Immature natural killer cell (primary cell): ENCODE data around the gene YTHDC1. TPM values are rescaled to one million over a fixed set of nuclear protein-coding genes. Genes with fewer than 3 reads are reported as not detected.

Experiments
- DNase-seq, 3 donors: peaks; one replicate each; pipeline ENCODE4 v3.0.0; 2022; ENCODE audit warnings: mixed read lengths in 1 of 3
- H3K27ac Mint-ChIP-seq, 6 donors: one replicate each; pipeline ENCODE4 v1.8.0; 2020; ENCODE audit warnings: mixed read lengths in 6 of 6, mild to moderate bottlenecking in 5 of 6, inconsistent platforms in 4 of 6, moderate library complexity in 3 of 6
- H3K27me3 Mint-ChIP-seq, 3 donors: one replicate each; pipeline ENCODE4 v1.8.0; 2020 to 2021; ENCODE audit warnings: low read depth in 3 of 3, mild to moderate bottlenecking in 3 of 3, mixed read lengths in 3 of 3, moderate library complexity in 3 of 3, inconsistent platforms in 1 of 3
- H3K36me3 Mint-ChIP-seq, 3 donors: one replicate each; pipeline ENCODE4 v1.8.0; 2020; ENCODE audit warnings: mixed read lengths in 3 of 3, inconsistent platforms in 2 of 3, mild to moderate bottlenecking in 2 of 3
- H3K4me1 Mint-ChIP-seq, 2 donors: one replicate each; pipeline ENCODE4 v1.8.0; 2020; ENCODE audit warnings: inconsistent platforms in 2 of 2, mild to moderate bottlenecking in 2 of 2, mixed read lengths in 2 of 2, moderate library complexity in 1 of 2
- H3K4me3 Mint-ChIP-seq, 5 donors: one replicate each; pipeline ENCODE4 v1.8.0; 2020; ENCODE audit warnings: mild to moderate bottlenecking in 5 of 5, mixed read lengths in 5 of 5, inconsistent platforms in 3 of 5, moderate library complexity in 3 of 5
- H3K9me3 Mint-ChIP-seq, 6 donors: one replicate each; pipeline ENCODE4 v1.8.0; 2020; ENCODE audit warnings: mild to moderate bottlenecking in 6 of 6, mixed read lengths in 6 of 6, inconsistent platforms in 4 of 6, moderate library complexity in 3 of 6
- polyA plus RNA-seq, 3 donors: library from polyadenylated mRNA; unstranded; fragments of 300-500 nt; fragmentation: Illumina TruSeq; gene quantifications; one replicate each; pipeline ENCODE4 v1.2.3, GENCODE V29; 2021

Gene YTHDC1
- polyA plus RNA-seq, 3 donors from 2014 or later: 4.9 to 53.9 (median 24.1) TPM

GRCh38 chr4:68369142-68369805 lies 19.4 kb upstream of the YTHDC1 start:
- peak overlapping the region in 1 of 6 donors; percentile 40 for H3K27ac Mint-ChIP-seq
- no peak overlapping the region for H3K4me3 Mint-ChIP-seq
- no peak for DNase-seq
- H3K36me3 Mint-ChIP-seq: no peaks in the 10 kb centered on the region
- H3K9me3 Mint-ChIP-seq: no peaks in the 10 kb centered on the region
- peaks cover 7 to 25% of the 10 kb centered on the region in 2 donors for H3K4me1 Mint-ChIP-seq
- peaks cover 0 to 3% (median 3%) of the 10 kb centered on the region in 3 donors for H3K27me3 Mint-ChIP-seq

GRCh38 chr4:68368691-68369131 lies 18.8 kb upstream of the YTHDC1 start:
- H3K27me3 Mint-ChIP-seq: peaks cover 0 to 4% (median 3%) of the 10 kb centered on the region in 3 donors
- H3K4me1 Mint-ChIP-seq: peaks cover 7 to 24% of the 10 kb centered on the region in 2 donors
- no peak overlapping the region for H3K4me3 Mint-ChIP-seq
- H3K27ac Mint-ChIP-seq: peak overlapping the region in 1 of 6 donors; percentile 40
- H3K36me3 Mint-ChIP-seq: no peaks in the 10 kb centered on the region
- H3K9me3 Mint-ChIP-seq: no peaks in the 10 kb centered on the region
- no peak for DNase-seq

GRCh38 chr4:68367835-68368234 lies 17.9 kb upstream of the YTHDC1 start:
- no peak overlapping the region for H3K4me3 Mint-ChIP-seq
- no peaks in the 10 kb centered on the region for H3K9me3 Mint-ChIP-seq
- H3K27ac Mint-ChIP-seq: no peak overlapping the region
- no peak for DNase-seq
- peaks cover 2 to 15% of the 10 kb centered on the region in 2 donors for H3K4me1 Mint-ChIP-seq
- peaks cover 0 to 5% (median 4%) of the 10 kb centered on the region in 3 donors for H3K27me3 Mint-ChIP-seq
- no peaks in the 10 kb centered on the region for H3K36me3 Mint-ChIP-seq

- Mint-ChIP-seq H3K27ac (no peak overlapping the region), H3K4me3 (no peak overlapping the region)
Measured at GRCh38 chr4:68366600-68366999, 16.7 kb upstream of the YTHDC1 start.

GRCh38 chr4:68365068-68365467 lies 15.2 kb upstream of the YTHDC1 start:
- DNase-seq: no peak
- H3K36me3 Mint-ChIP-seq: no peaks in the 10 kb centered on the region
- no peaks in the 10 kb centered on the region for H3K9me3 Mint-ChIP-seq
- H3K27me3 Mint-ChIP-seq: peaks cover 0 to 8% (median 2%) of the 10 kb centered on the region in 3 donors
- H3K4me1 Mint-ChIP-seq: peaks cover 2 to 11% of the 10 kb centered on the region in 2 donors
- H3K4me3 Mint-ChIP-seq: no peak overlapping the region
- H3K27ac Mint-ChIP-seq: no peak overlapping the region

More at GRCh38 chr4:68366600-68366999, 16.7 kb upstream of the YTHDC1 start:
- peaks cover 0 to 5% (median 4%) of the 10 kb centered on the region in 3 donors for H3K27me3 Mint-ChIP-seq
- H3K4me1 Mint-ChIP-seq: peaks cover 2 to 11% of the 10 kb centered on the region in 2 donors
- H3K9me3 Mint-ChIP-seq: no peaks in the 10 kb centered on the region
- no peaks in the 10 kb centered on the region for H3K36me3 Mint-ChIP-seq
- no peak for DNase-seq

GRCh38 chr4:68361146-68361589 lies 11.3 kb upstream of the YTHDC1 start:
- Mint-ChIP-seq H3K9me3 (no peaks in the 10 kb centered on the region), H3K4me3 (no peak overlapping the region), H3K36me3 (no peaks in the 10 kb centered on the region), H3K27ac (no peak overlapping the region), H3K27me3 (peaks cover 0 to 8% (median 4%) of the 10 kb centered on the region in 3 donors), H3K4me1 (peaks cover 5 to 10% of the 10 kb centered on the region in 2 donors)
- no peak for DNase-seq

GRCh38 chr4:68360231-68360968 lies 10.5 kb upstream of the YTHDC1 start:
- Mint-ChIP-seq H3K9me3 (no peaks in the 10 kb centered on the region), H3K27me3 (peaks cover 0 to 8% (median 6%) of the 10 kb centered on the region in 3 donors), H3K4me3 (no peak overlapping the region), H3K4me1 (peaks cover 5 to 10% of the 10 kb centered on the region in 2 donors), H3K27ac (no peak overlapping the region), H3K36me3 (no peaks in the 10 kb centered on the region)
- no peak for DNase-seq

GRCh38 chr4:68359508-68359907 lies 9.6 kb upstream of the YTHDC1 start:
- Mint-ChIP-seq H3K4me1 (peaks cover 5 to 10% of the 10 kb centered on the region in 2 donors), H3K4me3 (peak overlapping the region in 1 of 5 donors; percentile 22), H3K27ac (peak overlapping the region in 4 of 6 donors; percentile 15 to 78 (median 40)), H3K27me3 (peaks cover 0 to 9% (median 8%) of the 10 kb centered on the region in 3 donors), H3K36me3 (no peaks in the 10 kb centered on the region), H3K9me3 (no peaks in the 10 kb centered on the region)
- peak in 1 of 3 donors; percentile 12 for DNase-seq

- peaks cover 1 to 8% (median 7%) of the 10 kb centered on the region in 3 donors for H3K27me3 Mint-ChIP-seq
- no peak overlapping the region for H3K4me3 Mint-ChIP-seq
- no peak for DNase-seq
- H3K4me1 Mint-ChIP-seq: peaks cover 5 to 10% of the 10 kb centered on the region in 2 donors
- no peaks in the 10 kb centered on the region for H3K36me3 Mint-ChIP-seq
- peak overlapping the region in 3 of 6 donors; percentile 32 to 78 (median 49) for H3K27ac Mint-ChIP-seq
- H3K9me3 Mint-ChIP-seq: no peaks in the 10 kb centered on the region
Measured at GRCh38 chr4:68358988-68359387, 9.1 kb upstream of the YTHDC1 start.

- no peaks in the 10 kb centered on the region for H3K9me3 Mint-ChIP-seq
- DNase-seq: no peak
- H3K27me3 Mint-ChIP-seq: peaks cover 8 to 19% (median 11%) of the 10 kb centered on the region in 3 donors
- no peaks in the 10 kb centered on the region for H3K36me3 Mint-ChIP-seq
- no peak overlapping the region for H3K4me3 Mint-ChIP-seq
- peak overlapping the region in 1 of 6 donors; percentile 40 for H3K27ac Mint-ChIP-seq
- peaks cover 19 to 21% of the 10 kb centered on the region in 2 donors for H3K4me1 Mint-ChIP-seq
Measured at GRCh38 chr4:68352791-68353190, 2.9 kb upstream of the YTHDC1 start.

- Mint-ChIP-seq H3K27me3 (peaks cover 5 to 20% (median 6%) of the 10 kb centered on the region in 3 donors), H3K4me3 (peak overlapping the region; percentile 92 to 99 (median 94)), H3K36me3 (no peaks in the 10 kb centered on the region), H3K4me1 (peaks cover 48 to 56% of the 10 kb centered on the region in 2 donors), H3K27ac (peak overlapping the region; percentile 98 to 100 (median 99)), H3K9me3 (no peaks in the 10 kb centered on the region)
- peak in 1 of 3 donors; percentile 46 for DNase-seq
Measured at GRCh38 chr4:68349279-68349648, 626 bp downstream of the YTHDC1 start.

- H3K9me3 Mint-ChIP-seq: no peaks in the 10 kb centered on the region
- H3K27me3 Mint-ChIP-seq: peaks cover 5 to 19% (median 6%) of the 10 kb centered on the region in 3 donors
- peaks cover 55 to 63% of the 10 kb centered on the region in 2 donors for H3K4me1 Mint-ChIP-seq
- peak overlapping the region; percentile 92 to 99 (median 94) for H3K4me3 Mint-ChIP-seq
- no peaks in the 10 kb centered on the region for H3K36me3 Mint-ChIP-seq
- DNase-seq: no peak
- H3K27ac Mint-ChIP-seq: peak overlapping the region; percentile 98 to 100 (median 99)
Measured at GRCh38 chr4:68348577-68348976, 1.3 kb downstream of the YTHDC1 start.

- H3K4me1 Mint-ChIP-seq: peaks cover 56 to 65% of the 10 kb centered on the region in 2 donors
- DNase-seq: no peak
- peak overlapping the region; percentile 92 to 99 (median 94) for H3K4me3 Mint-ChIP-seq
- H3K27ac Mint-ChIP-seq: peak overlapping the region; percentile 72 to 100 (median 99)
- H3K9me3 Mint-ChIP-seq: no peaks in the 10 kb centered on the region
- H3K27me3 Mint-ChIP-seq: peaks cover 5 to 19% (median 6%) of the 10 kb centered on the region in 3 donors
- H3K36me3 Mint-ChIP-seq: no peaks in the 10 kb centered on the region
Measured at GRCh38 chr4:68347845-68348244, 2.0 kb downstream of the YTHDC1 start.

GRCh38 chr4:68346461-68346860 lies 3.4 kb downstream of the YTHDC1 start:
- peak overlapping the region in 5 of 6 donors; percentile 37 to 100 (median 55) for H3K27ac Mint-ChIP-seq
- H3K36me3 Mint-ChIP-seq: no peaks in the 10 kb centered on the region
- peaks cover 63 to 79% of the 10 kb centered on the region in 2 donors for H3K4me1 Mint-ChIP-seq
- no peak for DNase-seq
- no peaks in the 10 kb centered on the region for H3K9me3 Mint-ChIP-seq
- peaks cover 5 to 17% (median 6%) of the 10 kb centered on the region in 3 donors for H3K27me3 Mint-ChIP-seq
- H3K4me3 Mint-ChIP-seq: peak overlapping the region; percentile 10 to 94 (median 92)
